HG03108 (cell line): ENCODE results near the gene SART3.

ENCODE experiments used
- ATAC-seq: cut with Tn5 transposase; IDR thresholded peaks from one replicate; pipeline ENCODE4 v1.9.1; 2021; ENCODE audit warnings: moderate library complexity; ENCODE audit not compliant: unreplicated experiment

Gene SART3, protein sequence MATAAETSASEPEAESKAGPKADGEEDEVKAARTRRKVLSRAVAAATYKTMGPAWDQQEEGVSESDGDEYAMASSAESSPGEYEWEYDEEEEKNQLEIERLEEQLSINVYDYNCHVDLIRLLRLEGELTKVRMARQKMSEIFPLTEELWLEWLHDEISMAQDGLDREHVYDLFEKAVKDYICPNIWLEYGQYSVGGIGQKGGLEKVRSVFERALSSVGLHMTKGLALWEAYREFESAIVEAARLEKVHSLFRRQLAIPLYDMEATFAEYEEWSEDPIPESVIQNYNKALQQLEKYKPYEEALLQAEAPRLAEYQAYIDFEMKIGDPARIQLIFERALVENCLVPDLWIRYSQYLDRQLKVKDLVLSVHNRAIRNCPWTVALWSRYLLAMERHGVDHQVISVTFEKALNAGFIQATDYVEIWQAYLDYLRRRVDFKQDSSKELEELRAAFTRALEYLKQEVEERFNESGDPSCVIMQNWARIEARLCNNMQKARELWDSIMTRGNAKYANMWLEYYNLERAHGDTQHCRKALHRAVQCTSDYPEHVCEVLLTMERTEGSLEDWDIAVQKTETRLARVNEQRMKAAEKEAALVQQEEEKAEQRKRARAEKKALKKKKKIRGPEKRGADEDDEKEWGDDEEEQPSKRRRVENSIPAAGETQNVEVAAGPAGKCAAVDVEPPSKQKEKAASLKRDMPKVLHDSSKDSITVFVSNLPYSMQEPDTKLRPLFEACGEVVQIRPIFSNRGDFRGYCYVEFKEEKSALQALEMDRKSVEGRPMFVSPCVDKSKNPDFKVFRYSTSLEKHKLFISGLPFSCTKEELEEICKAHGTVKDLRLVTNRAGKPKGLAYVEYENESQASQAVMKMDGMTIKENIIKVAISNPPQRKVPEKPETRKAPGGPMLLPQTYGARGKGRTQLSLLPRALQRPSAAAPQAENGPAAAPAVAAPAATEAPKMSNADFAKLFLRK

DNA sequence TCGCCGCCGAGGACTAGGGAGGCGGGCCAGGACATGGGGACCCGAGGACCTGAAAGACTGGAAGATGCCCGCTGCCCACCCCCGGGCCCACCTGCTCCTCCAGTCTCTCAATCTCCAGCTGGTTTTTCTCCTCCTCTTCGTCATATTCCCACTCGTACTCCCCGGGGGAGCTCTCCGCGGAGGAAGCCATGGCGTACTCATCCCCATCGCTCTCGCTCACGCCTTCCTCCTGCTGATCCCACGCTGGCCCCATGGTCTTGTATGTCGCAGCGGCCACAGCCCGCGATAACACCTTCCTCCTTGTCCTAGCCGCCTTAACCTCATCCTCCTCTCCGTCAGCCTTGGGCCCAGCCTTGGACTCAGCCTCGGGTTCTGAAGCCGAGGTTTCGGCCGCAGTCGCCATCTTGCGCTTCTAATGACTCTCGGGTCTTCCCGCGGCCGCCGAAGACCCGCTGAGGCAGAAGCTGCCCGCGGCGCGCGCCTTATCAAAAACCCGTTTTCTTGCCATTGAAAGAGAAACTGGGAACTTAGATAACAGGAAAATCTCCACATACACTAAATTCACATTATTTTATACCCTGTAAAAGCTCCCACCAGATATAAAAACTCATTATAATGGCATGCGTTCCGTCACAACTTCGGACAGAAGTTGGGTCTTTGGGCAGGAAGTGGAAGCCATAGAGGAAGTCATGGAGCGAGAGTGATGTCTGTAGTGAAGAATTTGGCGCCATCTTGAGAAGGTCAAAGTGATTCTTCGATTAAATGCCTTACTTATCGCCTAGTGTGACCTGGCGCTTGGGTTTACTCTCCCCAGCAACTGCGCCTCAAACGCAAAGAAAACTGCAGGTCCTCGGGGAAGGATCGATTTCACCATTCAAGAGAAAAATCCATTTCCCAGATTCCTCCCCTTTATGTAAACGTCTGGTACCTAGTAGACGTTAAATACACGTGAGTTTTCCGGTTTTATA, at the start of gene SART3:
SART3 (minus strand) TSS at position 422 of the 968 bp plus-strand sequence; CDS start at position 403, 19 bp downstream.
- ATAC-seq = peak; percentile 24

GRCh38 chr12:108610336-108610815, 49.4 kb upstream of the SART3 start:
- ATAC-seq = no peak

DNA sequence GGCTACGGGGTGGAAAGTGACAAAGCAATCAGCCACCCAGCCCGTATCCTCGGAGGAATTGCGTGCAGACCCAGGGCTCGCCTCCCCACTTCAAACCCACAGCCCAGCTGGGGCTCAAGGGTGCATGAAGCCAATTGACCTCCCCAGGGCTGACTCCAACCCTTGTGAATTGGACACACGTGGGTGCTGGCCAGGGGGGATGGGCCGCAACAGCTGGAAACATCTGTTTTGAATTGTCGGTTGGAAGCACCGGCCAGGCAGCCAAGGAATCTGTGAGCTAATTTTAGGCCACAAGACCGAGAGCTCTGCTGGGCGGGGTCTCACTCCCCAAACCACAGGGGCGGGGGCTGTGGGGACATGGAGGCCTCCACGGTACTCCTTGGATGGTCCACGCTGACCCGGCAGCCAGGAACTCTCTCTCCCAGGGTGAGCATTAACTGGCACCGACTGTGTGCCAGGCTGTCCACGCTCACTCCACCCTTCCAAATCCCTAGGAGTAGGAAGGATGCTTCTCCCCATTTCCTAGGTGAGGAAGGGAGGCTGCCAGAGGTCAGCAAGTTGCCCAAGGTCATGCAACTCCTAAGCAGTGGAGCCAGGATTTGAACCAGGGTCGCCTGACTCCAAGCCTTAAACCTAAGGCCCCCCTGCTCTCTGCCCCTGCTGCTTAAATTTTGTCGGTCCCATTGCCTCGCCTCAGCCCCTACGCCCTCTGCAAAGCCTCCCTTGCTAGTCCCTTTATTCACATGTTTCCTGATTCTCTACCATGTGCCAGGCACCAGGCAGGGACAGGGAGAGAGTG, 48.8 kb upstream of the SART3 start:
- no peak for ATAC-seq

GRCh38 chr12:108608616-108609015, 47.6 kb upstream of the SART3 start:
- no peak for ATAC-seq

DNA sequence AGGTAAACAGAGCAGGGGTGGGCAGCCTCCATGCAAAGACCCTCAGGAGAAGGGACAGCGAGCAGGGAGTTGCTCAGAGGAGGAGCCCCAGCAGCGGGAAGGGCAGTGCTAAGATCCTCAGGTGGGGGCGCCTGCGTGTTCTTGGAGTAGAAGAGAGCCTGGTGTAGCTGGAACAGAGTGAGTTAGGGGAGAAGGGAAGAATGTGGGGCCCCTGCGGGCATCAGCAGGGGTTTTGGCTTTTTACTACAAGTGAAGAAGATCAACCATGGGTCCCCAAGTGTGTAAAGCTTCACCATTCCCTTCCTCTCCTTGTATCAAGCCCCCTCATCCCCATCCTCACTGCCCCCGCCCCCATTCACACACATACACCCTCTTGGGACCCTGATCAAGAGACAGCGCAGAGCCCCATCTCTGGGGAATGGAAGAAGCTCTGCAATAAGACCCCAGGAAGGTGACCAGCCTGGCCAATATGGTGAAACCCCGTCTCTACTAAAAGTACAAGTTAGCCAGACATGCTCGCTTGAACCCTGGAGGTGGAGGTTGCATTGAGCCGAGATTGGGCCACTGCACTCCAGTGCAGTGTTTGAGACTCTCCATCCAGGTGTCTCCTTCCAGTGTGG, 47.1 kb upstream of the SART3 start:
- ATAC-seq = no peak

- ATAC-seq = no peak
Measured at GRCh38 chr12:108606492-108606891, 45.5 kb upstream of the SART3 start.

GRCh38 chr12:108605690-108606406, 44.9 kb upstream of the SART3 start:
- ATAC-seq = no peak

GRCh38 chr12:108605000-108605689, 44.2 kb upstream of the SART3 start:
- no peak for ATAC-seq

DNA sequence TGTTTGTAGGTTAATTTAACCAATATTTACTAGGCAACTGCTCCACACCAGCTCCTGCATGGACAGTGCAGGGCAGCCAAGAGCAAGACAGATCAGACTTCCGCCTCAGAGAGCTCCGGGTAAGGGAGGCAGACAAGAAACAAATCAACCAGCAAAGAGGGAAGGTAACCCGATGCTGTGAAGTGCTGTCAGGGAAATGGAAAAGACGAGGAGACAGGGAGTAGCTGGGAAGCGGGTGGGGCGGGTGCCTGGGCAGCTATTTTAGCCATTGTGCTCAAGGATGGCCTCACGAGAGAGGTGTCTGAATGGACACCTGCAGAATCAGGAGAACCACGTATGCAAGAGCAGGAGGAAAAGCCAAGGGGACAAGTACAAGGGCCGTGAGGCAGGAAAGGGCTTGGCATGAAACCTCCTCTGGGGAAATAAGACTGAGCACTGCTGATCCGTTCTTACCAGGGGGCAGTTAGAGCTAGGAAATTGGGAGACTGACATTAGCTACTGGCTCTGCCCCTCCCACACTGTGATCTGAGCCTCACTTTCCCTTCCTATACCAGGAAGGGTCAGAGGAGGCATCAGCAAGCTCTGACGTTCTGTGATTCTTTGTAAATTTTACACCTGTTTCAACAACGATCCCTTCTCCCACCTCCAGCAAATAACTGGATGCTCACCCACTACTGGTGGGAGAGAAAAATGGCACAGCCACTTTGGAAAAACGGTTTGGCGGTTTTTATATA, 43.4 kb upstream of the SART3 start:
- ATAC-seq = no peak

DNA sequence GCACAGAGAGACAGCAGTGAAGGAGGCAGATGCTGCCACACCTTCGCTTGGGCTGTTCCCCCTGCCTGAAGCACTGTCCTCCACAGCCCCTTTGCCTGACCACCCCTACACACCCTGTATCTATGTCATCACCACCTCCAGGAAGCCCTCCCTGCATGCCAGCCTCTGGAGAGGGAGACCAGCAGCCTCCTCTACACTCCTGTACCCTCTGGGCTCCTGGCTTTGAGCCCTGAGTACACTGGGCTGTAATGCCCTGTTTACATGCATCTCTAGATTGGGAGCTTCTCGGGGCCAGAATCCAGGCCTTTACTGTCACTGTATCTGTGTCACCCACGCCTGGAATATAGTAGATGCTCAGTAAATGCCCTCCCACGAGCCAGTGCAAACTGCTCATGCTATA, 42.8 kb upstream of the SART3 start:
- ATAC-seq = no peak

DNA sequence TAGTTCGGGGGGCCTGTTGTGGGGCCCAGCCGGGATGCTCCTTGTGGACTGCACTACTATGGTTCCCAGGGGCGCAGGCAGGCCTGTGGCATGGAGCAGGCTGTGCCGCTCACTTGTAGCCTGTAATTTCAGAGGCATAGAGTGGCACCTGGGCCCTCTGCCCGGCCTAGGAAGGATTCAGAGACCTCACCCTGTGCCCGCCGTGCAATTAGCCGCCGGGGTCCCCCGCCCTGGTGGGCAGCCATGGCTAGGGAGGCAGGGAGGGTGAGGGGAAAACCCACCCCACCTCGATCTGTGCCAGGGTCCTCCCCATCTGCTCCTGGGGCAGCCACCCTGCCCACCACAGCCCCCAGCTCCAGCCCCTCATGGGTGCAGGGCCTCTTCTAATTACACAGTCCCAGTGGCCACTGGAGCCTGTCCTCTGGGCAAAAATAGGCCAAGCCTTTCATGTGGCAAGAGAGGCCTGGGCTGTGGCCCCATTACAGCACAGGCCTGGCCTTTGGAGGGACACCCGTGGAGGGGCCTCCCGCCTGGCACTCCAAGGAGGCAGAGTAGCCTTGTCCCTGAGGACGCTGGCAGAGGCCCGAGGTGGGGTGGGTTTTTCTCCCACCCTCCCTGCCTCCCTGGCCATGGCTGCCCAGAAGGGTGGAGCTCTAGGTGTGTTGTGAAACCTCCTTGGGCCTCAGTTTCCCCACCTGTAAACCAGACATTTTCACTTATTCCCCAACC, 42.2 kb upstream of the SART3 start:
- no peak for ATAC-seq

DNA sequence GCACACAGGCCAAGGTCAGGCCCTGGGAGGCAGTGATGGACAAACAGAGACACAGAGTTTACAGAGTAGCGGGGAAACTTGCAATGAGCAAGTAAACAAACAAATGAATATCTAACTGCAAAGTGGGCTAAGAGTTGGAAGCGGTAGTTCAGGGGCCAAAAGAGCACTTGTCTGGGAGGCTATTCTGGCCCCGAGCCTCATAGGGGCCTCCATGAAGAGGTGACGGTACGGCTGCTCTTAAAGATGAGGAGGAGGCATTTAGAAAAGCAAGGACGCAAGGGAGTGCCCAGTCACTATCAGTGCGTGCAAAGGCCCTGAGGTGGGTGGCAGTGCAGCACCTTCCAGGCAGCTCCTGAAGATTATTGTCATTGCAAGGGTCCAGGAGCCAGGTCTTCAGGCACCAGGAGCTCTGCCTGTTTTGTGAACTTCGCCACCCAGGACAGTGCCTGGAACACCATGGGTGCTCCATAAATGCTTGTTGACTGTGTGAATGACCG, 41.3 kb upstream of the SART3 start:
- no peak for ATAC-seq

GRCh38 chr12:108600702-108601007, 39.7 kb upstream of the SART3 start:
- no peak for ATAC-seq

DNA sequence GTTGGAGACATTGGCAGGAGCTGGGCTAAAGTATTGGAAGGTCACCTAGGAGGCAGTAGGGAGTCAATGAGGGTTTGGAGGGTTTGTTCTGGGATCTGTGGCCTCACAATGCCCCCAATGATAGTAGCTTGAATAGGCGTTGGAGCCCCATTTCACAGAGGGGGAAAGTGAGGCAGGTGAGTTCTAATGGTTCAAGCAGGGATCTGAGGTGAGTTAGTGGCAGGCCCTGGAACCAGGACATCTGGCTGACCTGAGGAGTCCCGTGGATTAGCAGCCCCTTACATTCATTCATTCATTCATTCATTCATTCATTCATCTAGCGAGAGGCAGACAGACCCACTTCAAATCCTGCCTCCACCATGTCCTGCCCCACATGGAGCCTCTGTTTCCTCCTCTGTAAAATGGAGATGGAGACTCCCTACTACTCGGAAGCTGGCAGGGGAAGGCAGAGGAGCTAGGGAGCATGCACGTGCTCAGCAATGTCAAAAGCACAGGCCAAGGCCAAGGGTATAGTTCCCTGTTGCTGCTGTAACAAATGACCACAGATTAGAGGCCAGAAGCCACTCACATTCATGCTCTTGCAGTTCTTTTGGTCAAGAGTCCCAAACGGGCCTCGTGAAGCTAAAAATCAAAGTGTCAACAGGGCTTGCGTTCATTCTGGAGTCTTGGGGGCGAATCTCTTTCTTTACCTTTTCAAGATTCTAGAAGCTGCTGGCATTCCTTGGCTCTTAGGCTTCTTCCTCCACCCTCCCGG, 39.2 kb upstream of the SART3 start:
- ATAC-seq = no peak

- ATAC-seq = no peak
Measured at GRCh38 chr12:108599541-108599940, 38.6 kb upstream of the SART3 start.
